H9 (cell line): ENCODE results near the gene DLK1. TPM values are rescaled to one million over a fixed set of nuclear protein-coding genes. Genes with fewer than 3 reads are reported as not detected.
A peak's percentile ranks its signal among the peaks of the same experiment; 100 is the strongest.

Source experiments
- DNase-seq: peaks from one replicate; pipeline ENCODE4 v3.0.0-alpha.2; 2017
- H2AFZ ChIP-seq: one replicate; pipeline ENCODE4 v1.6.1; 2013; ENCODE audit warnings: mild to moderate bottlenecking, low read length, control low read depth, moderate library complexity
- H2AK5ac ChIP-seq: 2 replicates; pipeline ENCODE4 v1.6.1; 2013; ENCODE audit warnings: low read length, control low read depth, mixed read lengths; ENCODE audit not compliant: insufficient read length
- H2BK120ac ChIP-seq: one replicate; pipeline ENCODE4 v1.6.1; 2013; ENCODE audit warnings: low read depth, mild to moderate bottlenecking, low read length, control low read depth, inconsistent platforms; ENCODE audit not compliant: poor library complexity, severe bottlenecking
- H2BK12ac ChIP-seq: 2 replicates; pipeline ENCODE4 v1.6.1; 2013; ENCODE audit warnings: low read length, control low read depth, mixed read lengths, low read depth; ENCODE audit not compliant: insufficient read length
- H2BK15ac ChIP-seq: 2 replicates; pipeline ENCODE4 v1.6.1; 2013; ENCODE audit warnings: low read depth, low read length, control low read depth
- H2BK20ac ChIP-seq: one replicate; pipeline ENCODE4 v1.6.1; 2013; ENCODE audit warnings: low read depth, mild to moderate bottlenecking, low read length, control low read depth, inconsistent platforms; ENCODE audit not compliant: poor library complexity, severe bottlenecking
- H2BK5ac ChIP-seq: 2 replicates; pipeline ENCODE4 v1.6.1; 2013; ENCODE audit warnings: low read length, control low read depth, mixed read lengths; ENCODE audit not compliant: insufficient read length
- H3K14ac ChIP-seq: 2 replicates; pipeline ENCODE4 v1.6.1; 2013; ENCODE audit warnings: low read length, control low read depth; ENCODE audit not compliant: insufficient read depth
- H3K18ac ChIP-seq: 2 replicates; pipeline ENCODE4 v1.6.1; 2013; ENCODE audit warnings: low read depth, mild to moderate bottlenecking, mixed read lengths, low read length, control low read depth; ENCODE audit not compliant: insufficient read length
- H3K23ac ChIP-seq: 2 replicates; pipeline ENCODE4 v1.6.1; 2013; ENCODE audit warnings: low read length, control low read depth, mixed read lengths, low read depth; ENCODE audit not compliant: insufficient read length
- H3K23me2 ChIP-seq: 2 replicates; pipeline ENCODE4 v1.6.1; 2013; ENCODE audit warnings: low read depth, mild to moderate bottlenecking, mixed read lengths, low read length, control low read depth; ENCODE audit not compliant: insufficient read length, poor library complexity, severe bottlenecking
- H3K27ac ChIP-seq: 2 replicates; pipeline ENCODE4 v1.5.1; 2013; ENCODE audit warnings: low read length, control low read depth, mixed read lengths, low read depth; ENCODE audit not compliant: insufficient read length
- H3K27me3 ChIP-seq: 2 replicates; pipeline ENCODE4 v1.6.1; 2013; ENCODE audit warnings: low read length, control low read depth, inconsistent platforms; ENCODE audit not compliant: insufficient read depth
- H3K4ac ChIP-seq: 2 replicates; pipeline ENCODE4 v1.6.1; 2013; ENCODE audit warnings: low read depth, mild to moderate bottlenecking, control low read depth, inconsistent platforms, low read length, moderate library complexity
- H3K4me1 ChIP-seq: 2 replicates; pipeline ENCODE4 v1.6.1; 2013; ENCODE audit warnings: low read length, control low read depth, inconsistent platforms; ENCODE audit not compliant: insufficient read depth
- H3K4me2 ChIP-seq: 2 replicates; pipeline ENCODE4 v1.6.1; 2013; ENCODE audit warnings: low read length, control low read depth, mixed read lengths; ENCODE audit not compliant: insufficient read length, insufficient read depth
- H3K56ac ChIP-seq: 2 replicates; pipeline ENCODE4 v1.6.1; 2013; ENCODE audit warnings: low read depth, mild to moderate bottlenecking, mixed read lengths, low read length, control low read depth; ENCODE audit not compliant: insufficient read length
- H3K79me1 ChIP-seq: 2 replicates; pipeline ENCODE4 v1.6.1; 2013; ENCODE audit warnings: low read depth, mild to moderate bottlenecking, moderate library complexity, low read length, control low read depth, inconsistent platforms; ENCODE audit not compliant: insufficient read depth, poor library complexity, severe bottlenecking
- H3K79me2 ChIP-seq: 2 replicates; pipeline ENCODE4 v1.6.1; 2013; ENCODE audit warnings: low read length, control low read depth, inconsistent platforms; ENCODE audit not compliant: insufficient read depth
- H3K9ac ChIP-seq: 2 replicates; pipeline ENCODE4 v1.6.1; 2013; ENCODE audit warnings: low read length, control low read depth, mixed read lengths; ENCODE audit not compliant: insufficient read length; ENCODE audit errors: extremely low read depth
- H3K9me3 ChIP-seq: one replicate; pipeline ENCODE4 v1.6.1; 2013; ENCODE audit warnings: low read depth, low read length, inconsistent platforms; ENCODE audit not compliant: control insufficient read depth
- H3T11ph ChIP-seq: one replicate; pipeline ENCODE4 v1.6.1; 2013; ENCODE audit warnings: mild to moderate bottlenecking, low read length, control low read depth, inconsistent platforms
- H4K20me1 ChIP-seq: one replicate; pipeline ENCODE4 v1.6.1; 2013; ENCODE audit not compliant: control insufficient read depth, insufficient read length, insufficient read depth
- H4K5ac ChIP-seq: 2 replicates; pipeline ENCODE4 v1.6.1; 2013; ENCODE audit warnings: low read depth, mild to moderate bottlenecking, mixed read lengths, low read length, control low read depth; ENCODE audit not compliant: insufficient read length
- H4K8ac ChIP-seq: replicated peaks from 2 replicates; pipeline ENCODE4 v1.6.1; 2013; ENCODE audit warnings: low read length, control low read depth, mixed read lengths, low read depth; ENCODE audit not compliant: insufficient read length
- H4K91ac ChIP-seq: 2 replicates; pipeline ENCODE4 v1.6.1; 2013; ENCODE audit warnings: low read depth, mild to moderate bottlenecking, moderate library complexity, mixed read lengths, low read length, control low read depth; ENCODE audit not compliant: insufficient read length
- H3K27ac Mint-ChIP-seq, 3 experiments: 2 replicates in 2 of 3; 3 replicates in 1 of 3; pipeline ENCODE4 v1.8.0; 2020 to 2021; ENCODE audit warnings: mixed read lengths in 3 of 3, mild to moderate bottlenecking in 1 of 3, moderate library complexity in 1 of 3
- H3K27me3 Mint-ChIP-seq: 2 replicates; pipeline ENCODE4 v1.8.0; 2021; ENCODE audit warnings: low read depth, mild to moderate bottlenecking, moderate library complexity, mixed read lengths
- H3K36me3 Mint-ChIP-seq, 3 experiments: 2 replicates in 2 of 3; 3 replicates in 1 of 3; pipeline ENCODE4 v1.8.0; 2020 to 2021; ENCODE audit warnings: low read depth in 3 of 3, mixed read lengths in 3 of 3; ENCODE audit not compliant: insufficient read depth in 1 of 3
- H3K4me1 Mint-ChIP-seq, 2 experiments: 2 replicates each; pipeline ENCODE4 v1.8.0; 2020; ENCODE audit warnings: mixed read lengths in 2 of 2
- H3K4me3 Mint-ChIP-seq, 2 experiments: 2 replicates in 1 of 2; 3 replicates in 1 of 2; pipeline ENCODE4 v1.8.0; 2020 to 2021; ENCODE audit warnings: mild to moderate bottlenecking in 2 of 2, mixed read lengths in 2 of 2, moderate library complexity in 1 of 2
- H3K9me3 Mint-ChIP-seq, 2 experiments: 2 replicates in 1 of 2; 3 replicates in 1 of 2; pipeline ENCODE4 v1.8.0; 2020; ENCODE audit warnings: mild to moderate bottlenecking in 2 of 2, mixed read lengths in 2 of 2, moderate library complexity in 1 of 2
- WGBS: extraction: QIAGEN DNeasy Blood & Tissue Kit; methylation state at CpG from one replicate; pipeline ENCODE4 v1.1.7; 2013; ENCODE audit warnings: missing lambda C conversion rate, low lambda C conversion rate, mixed read lengths; ENCODE audit not compliant: insufficient read length; ENCODE audit errors: extremely low coverage; 5-methylcytosine and 5-hydroxymethylcytosine counted together
- total RNA-seq: library from RNA; stranded (reverse); gene quantifications from 2 replicates; pipeline ENCODE4 v1.2.1, GENCODE V29; 2021
- TF ChIP-seq, protein P1 (sequence below): fragments of 200-600 bp; sonication (generic); conservative IDR thresholded peaks from 3 replicates; pipeline ENCODE4 v1.8.0; 2021; ENCODE audit warnings: antibody characterized with exemption, mild to moderate bottlenecking

DLK1 gene
- total RNA-seq, 1 experiment from 2014 or later, result 2.8 TPM

DNA sequence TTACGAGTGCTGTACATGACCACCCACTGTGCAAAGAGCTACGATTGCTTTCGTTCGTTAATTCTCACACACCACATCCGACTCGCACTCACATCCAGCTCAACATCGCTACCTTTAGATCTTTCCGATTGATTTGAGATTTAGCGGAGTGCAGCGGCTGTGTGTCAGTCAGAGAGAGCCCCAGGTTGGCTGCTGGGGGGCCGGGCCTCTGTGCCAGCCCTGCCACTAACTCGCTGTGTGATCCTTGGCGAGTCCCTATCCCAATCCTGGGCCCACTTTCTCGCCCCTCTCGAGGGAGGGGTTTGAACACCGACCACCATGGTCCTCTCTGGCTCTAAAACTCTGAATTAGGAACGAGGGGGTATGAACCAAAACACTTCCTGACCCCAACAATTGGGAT lies 8.6 kb downstream of the DLK1 start:
- Histone ChIP-seq H3K18ac (no peak overlapping the region), H3K79me1 (no peaks in the 10 kb centered on the region), H3K4me2 (no peak overlapping the region), H3K23me2 (no peaks in the 10 kb centered on the region), H3T11ph (no peak overlapping the region), H2BK15ac (no peak overlapping the region), H2AFZ (no peak overlapping the region), H2BK5ac (no peak overlapping the region), H3K14ac (no peak overlapping the region), H4K91ac (no peak overlapping the region), H2AK5ac (no peak overlapping the region), H4K5ac (no peak overlapping the region), H3K4me1 (no peaks in the 10 kb centered on the region; the same call in 1 of the 2 replicates), H3K56ac (no peak overlapping the region), H4K20me1 (no peaks in the 10 kb centered on the region), H3K27ac (no peak overlapping the region), H3K79me2 (no peaks in the 10 kb centered on the region), H2BK12ac (no peak overlapping the region), H3K27me3 (no peaks in the 10 kb centered on the region), H3K9ac (no peak overlapping the region), H2BK20ac (no peak overlapping the region), H2BK120ac (no peak overlapping the region), H3K23ac (no peak overlapping the region), H3K9me3 (no peaks in the 10 kb centered on the region), H3K4ac (no peak overlapping the region), H4K8ac (no peak overlapping the region)
- Mint-ChIP-seq H3K36me3 (no peaks in the 10 kb centered on the region; a peak in 1 of 7 replicates), H3K4me1 (peaks cover 0 to 26% of the 10 kb centered on the region in 2 experiments; a peak in 3 of 4 replicates), H3K27me3 (peaks cover 19% of the 10 kb centered on the region), H3K9me3 (no peaks in the 10 kb centered on the region; a peak in 1 of 5 replicates), H3K4me3 (no peak overlapping the region), H3K27ac (no peak overlapping the region; a peak in 1 of 7 replicates)
- 100% methylated on average over 2 of the region's 17 CpGs for WGBS
- DNase-seq, result peak; percentile 17
- TF ChIP-seq, protein P1, sequence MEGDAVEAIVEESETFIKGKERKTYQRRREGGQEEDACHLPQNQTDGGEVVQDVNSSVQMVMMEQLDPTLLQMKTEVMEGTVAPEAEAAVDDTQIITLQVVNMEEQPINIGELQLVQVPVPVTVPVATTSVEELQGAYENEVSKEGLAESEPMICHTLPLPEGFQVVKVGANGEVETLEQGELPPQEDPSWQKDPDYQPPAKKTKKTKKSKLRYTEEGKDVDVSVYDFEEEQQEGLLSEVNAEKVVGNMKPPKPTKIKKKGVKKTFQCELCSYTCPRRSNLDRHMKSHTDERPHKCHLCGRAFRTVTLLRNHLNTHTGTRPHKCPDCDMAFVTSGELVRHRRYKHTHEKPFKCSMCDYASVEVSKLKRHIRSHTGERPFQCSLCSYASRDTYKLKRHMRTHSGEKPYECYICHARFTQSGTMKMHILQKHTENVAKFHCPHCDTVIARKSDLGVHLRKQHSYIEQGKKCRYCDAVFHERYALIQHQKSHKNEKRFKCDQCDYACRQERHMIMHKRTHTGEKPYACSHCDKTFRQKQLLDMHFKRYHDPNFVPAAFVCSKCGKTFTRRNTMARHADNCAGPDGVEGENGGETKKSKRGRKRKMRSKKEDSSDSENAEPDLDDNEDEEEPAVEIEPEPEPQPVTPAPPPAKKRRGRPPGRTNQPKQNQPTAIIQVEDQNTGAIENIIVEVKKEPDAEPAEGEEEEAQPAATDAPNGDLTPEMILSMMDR, result no peak
